Uterus (tissue), 4 donors: ENCODE data around the gene EFEMP1. TPM values are rescaled to one million over a fixed set of nuclear protein-coding genes. Genes with fewer than 3 reads are reported as not detected.

Source experiments
- DNase-seq, 2 donors: peaks; one replicate each; pipeline ENCODE4 v3.0.0-alpha.2; 2019 to 2020
- H3K27ac ChIP-seq, 2 donors: fragments of 200-600 bp; sonication (generic); 1 replicate in 1 of 2; 2 replicates in 1 of 2; pipeline ENCODE4 v1.5.1; 2016 to 2018
- H3K27me3 ChIP-seq, 2 donors: fragments of 200-600 bp; sonication (generic); one replicate each; pipeline ENCODE4 v1.5.1; 2018 to 2019; ENCODE audit warnings: control low read depth in 1 of 2
- H3K36me3 ChIP-seq, 2 donors: fragments of 200-600 bp; sonication (generic); one replicate each; pipeline ENCODE4 v1.5.1; 2019; ENCODE audit warnings: control low read depth in 1 of 2
- H3K4me1 ChIP-seq, 2 donors: fragments of 200-600 bp; sonication (generic); one replicate each; pipeline ENCODE4 v1.5.1; 2018 to 2019; ENCODE audit warnings: control low read depth in 1 of 2
- H3K4me3 ChIP-seq, 2 donors: fragments of 200-600 bp; sonication (generic); 1 replicate in 1 of 2; 2 replicates in 1 of 2; pipeline ENCODE4 v1.5.1; 2018 to 2019; ENCODE audit warnings: mild to moderate bottlenecking in 1 of 2
- H3K9me3 ChIP-seq, 2 donors: fragments of 200-600 bp; sonication (generic); one replicate each; pipeline ENCODE4 v1.5.1; 2019; ENCODE audit warnings: control low read depth in 1 of 2
- POLR2A ChIP-seq, 2 donors: fragments of 450-650 bp; IDR thresholded peaks; one replicate each; pipeline ENCODE4 v1.6.1; 2016; ENCODE audit warnings: antibody characterized with exemption in 2 of 2, mild to moderate bottlenecking in 1 of 2, moderate library complexity in 1 of 2
- intact Hi-C: fragments of 100-400 bp; cut with DNase I; formaldehyde crosslinking; loops from one replicate; pipeline ENCODE4 v1.15.1; 2023; ENCODE audit warnings: low total_unique reads
- total RNA-seq, 4 donors: library from RNA; depleted of rRNA in 3 of 4; stranded (reverse); fragments of >200 nt in 3 of 4; gene quantifications; one replicate each; pipeline versions ENCODE4 v1.1.0 to v1.2.4, GENCODE V29; 2014 to 2023
- TF ChIP-seq, protein P1 (sequence below), 4 experiments: fragments of 200-600 bp in 2 of 4; fragments of 450-650 bp in 2 of 4; sonication (generic) in 2 of 4; IDR thresholded peaks; one replicate each; pipeline ENCODE4 v1.5.1; 2016 to 2019; ENCODE audit warnings: antibody characterized with exemption in 4 of 4, mild to moderate bottlenecking in 2 of 4, moderate library complexity in 1 of 4
- donor health status: DM: yes; HTN: yes; CAD: no.

Gene EFEMP1
- total RNA-seq, 4 donors from 2014 or later: 57.0 to 513 (median 250) TPM

DNA sequence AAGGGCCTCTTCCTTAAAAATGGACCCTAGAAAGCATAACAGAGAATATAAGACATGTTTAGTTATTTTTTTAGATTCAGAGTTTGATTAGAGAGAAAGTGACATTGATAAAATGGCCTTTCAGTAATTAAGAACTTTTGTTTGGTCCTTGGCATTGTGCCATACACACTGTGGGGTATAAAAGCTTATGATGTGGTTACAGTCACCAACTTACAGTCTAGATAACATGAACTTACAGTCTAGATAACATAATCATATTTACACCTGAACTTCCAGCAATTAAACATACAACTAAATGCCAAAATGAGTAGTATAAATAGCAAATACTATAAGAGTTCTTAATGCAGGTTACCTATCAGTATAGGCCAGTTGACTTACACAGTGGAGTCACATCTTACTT lies 25.6 kb upstream of the EFEMP1 start:
- H3K36me3 ChIP-seq: no peaks in the 10 kb centered on the region
- TF ChIP-seq, protein P1, sequence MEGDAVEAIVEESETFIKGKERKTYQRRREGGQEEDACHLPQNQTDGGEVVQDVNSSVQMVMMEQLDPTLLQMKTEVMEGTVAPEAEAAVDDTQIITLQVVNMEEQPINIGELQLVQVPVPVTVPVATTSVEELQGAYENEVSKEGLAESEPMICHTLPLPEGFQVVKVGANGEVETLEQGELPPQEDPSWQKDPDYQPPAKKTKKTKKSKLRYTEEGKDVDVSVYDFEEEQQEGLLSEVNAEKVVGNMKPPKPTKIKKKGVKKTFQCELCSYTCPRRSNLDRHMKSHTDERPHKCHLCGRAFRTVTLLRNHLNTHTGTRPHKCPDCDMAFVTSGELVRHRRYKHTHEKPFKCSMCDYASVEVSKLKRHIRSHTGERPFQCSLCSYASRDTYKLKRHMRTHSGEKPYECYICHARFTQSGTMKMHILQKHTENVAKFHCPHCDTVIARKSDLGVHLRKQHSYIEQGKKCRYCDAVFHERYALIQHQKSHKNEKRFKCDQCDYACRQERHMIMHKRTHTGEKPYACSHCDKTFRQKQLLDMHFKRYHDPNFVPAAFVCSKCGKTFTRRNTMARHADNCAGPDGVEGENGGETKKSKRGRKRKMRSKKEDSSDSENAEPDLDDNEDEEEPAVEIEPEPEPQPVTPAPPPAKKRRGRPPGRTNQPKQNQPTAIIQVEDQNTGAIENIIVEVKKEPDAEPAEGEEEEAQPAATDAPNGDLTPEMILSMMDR (IDR thresholded peaks at IDR 0.05): no peak
- TF ChIP-seq POLR2A (IDR thresholded peaks at IDR 0.05): no peak
- intact Hi-C loops: no loop called here
- no peaks in the 10 kb centered on the region for H3K27me3 ChIP-seq
- DNase-seq: no peak
- no peaks in the 10 kb centered on the region for H3K9me3 ChIP-seq
- no peaks in the 10 kb centered on the region for H3K4me1 ChIP-seq
- H3K4me3 ChIP-seq: no peak overlapping the region
- peak overlapping the region; percentile 5 to 47 for H3K27ac ChIP-seq

DNA sequence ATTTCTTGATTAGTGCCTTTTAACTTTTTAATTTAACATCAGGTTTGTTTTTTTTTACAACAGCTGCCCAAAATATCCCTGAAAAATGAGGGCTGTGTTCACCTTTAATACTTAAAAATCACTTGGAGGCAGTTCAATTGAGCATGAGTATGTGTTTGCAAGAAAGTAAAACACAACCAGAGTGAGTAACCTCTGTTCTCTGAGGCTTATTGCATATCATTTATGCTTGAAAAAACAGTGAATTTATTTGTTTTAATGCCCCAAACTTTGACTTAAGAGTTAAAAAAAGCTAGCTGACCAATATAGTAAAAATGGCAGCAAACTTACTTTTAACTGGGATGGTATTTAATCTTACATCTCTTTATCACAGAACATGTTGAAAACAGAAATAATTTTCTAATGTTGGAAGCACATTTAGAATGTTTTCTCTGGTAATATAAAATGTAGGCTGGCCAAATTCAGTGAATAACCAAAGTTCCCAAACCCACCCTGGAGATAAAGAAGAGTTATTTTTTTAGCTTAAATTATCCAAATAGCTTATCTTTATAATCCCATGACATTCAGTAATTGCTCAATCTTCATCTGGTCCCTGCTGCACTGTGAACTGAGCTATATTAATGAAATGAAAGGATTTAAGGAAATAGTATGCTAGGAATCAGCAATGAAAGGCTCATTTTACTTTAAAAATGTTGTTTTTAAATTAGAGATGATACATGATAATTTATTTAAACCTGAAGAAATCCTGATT lies 24.8 kb upstream of the EFEMP1 start:
- no peak overlapping the region for H3K4me3 ChIP-seq
- TF ChIP-seq, protein P1 (IDR thresholded peaks at IDR 0.05): no peak
- no peak for TF ChIP-seq POLR2A (IDR thresholded peaks at IDR 0.05)
- no peak for DNase-seq
- intact Hi-C loops: no loop called here
- H3K4me1 ChIP-seq: no peaks in the 10 kb centered on the region
- no peaks in the 10 kb centered on the region for H3K36me3 ChIP-seq
- peak overlapping the region; percentile 5 to 47 for H3K27ac ChIP-seq
- no peaks in the 10 kb centered on the region for H3K9me3 ChIP-seq
- H3K27me3 ChIP-seq: no peaks in the 10 kb centered on the region

DNA sequence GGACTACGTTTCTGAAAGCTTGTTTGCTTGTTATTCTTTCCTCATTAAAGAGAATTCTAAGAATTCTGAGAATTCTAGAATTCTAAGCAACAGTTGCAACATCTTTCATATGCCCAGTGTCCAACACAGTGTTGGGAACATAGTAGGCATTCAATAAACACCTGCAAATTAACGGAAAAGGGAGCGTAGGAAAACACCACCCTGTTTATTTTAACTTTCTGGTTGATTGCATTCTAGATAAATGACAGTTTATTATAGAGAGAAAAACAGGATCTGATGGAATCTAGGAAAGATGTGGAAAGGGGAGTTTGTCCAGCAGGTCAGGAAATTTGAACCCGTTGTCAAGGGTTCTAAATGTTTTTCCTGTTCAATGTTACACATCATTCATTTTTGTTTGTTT lies 24.2 kb upstream of the EFEMP1 start:
- TF ChIP-seq POLR2A (IDR thresholded peaks at IDR 0.05): no peak
- TF ChIP-seq, protein P1 (IDR thresholded peaks at IDR 0.05): no peak
- H3K4me3 ChIP-seq: no peak overlapping the region
- intact Hi-C loops: no loop called here
- no peaks in the 10 kb centered on the region for H3K9me3 ChIP-seq
- H3K4me1 ChIP-seq: no peaks in the 10 kb centered on the region
- peak overlapping the region in 1 of 2 donors; percentile 47 for H3K27ac ChIP-seq
- DNase-seq: no peak
- no peaks in the 10 kb centered on the region for H3K36me3 ChIP-seq
- H3K27me3 ChIP-seq: no peaks in the 10 kb centered on the region

DNA sequence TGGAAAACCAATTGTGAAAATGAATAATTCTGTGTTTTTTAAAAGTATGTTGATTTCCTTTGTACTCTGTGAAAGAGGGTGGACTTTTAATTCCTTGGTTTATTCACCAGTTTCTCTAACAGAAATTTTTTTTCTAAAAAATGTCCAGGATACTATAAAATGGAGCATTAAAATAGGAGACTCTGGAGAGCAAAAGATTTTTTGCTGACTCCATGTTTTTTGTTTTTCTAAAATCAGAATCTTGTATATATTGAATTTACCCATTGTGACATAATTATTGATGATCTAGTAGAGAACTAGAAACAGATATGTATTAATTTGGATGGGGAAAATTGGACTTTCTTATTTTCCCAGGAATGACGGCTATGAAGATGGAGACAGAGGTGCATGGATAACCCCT lies 23.2 kb upstream of the EFEMP1 start:
- no peak for DNase-seq
- no peak overlapping the region for H3K27ac ChIP-seq
- H3K36me3 ChIP-seq: no peaks in the 10 kb centered on the region
- intact Hi-C loops: no loop called here
- no peaks in the 10 kb centered on the region for H3K27me3 ChIP-seq
- H3K4me1 ChIP-seq: no peaks in the 10 kb centered on the region
- TF ChIP-seq, protein P1 (IDR thresholded peaks at IDR 0.05): no peak
- no peak for TF ChIP-seq POLR2A (IDR thresholded peaks at IDR 0.05)
- H3K9me3 ChIP-seq: no peaks in the 10 kb centered on the region
- no peak overlapping the region for H3K4me3 ChIP-seq

DNA sequence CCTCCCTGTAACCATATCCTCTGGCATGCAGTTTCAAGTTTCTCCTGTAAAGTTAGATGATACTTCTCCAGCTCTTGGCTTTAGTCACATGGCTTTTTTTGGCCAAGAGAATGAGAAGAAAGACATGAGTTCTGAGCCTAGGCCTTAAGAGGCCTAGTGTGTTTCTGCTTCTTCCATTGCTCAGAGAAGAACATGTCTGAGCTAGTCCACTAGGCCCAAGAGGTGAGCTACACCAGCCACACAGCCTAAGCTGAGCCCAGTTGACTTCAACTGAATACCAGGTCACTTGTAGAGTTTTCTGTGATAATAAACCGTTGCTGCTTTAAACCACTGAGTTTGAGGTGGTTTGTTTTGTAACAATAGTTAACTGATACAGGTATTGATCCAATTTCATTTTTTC lies 19.9 kb upstream of the EFEMP1 start:
- DNase-seq: no peak
- Histone ChIP-seq H3K9me3 (no peaks in the 10 kb centered on the region), H3K4me1 (no peaks in the 10 kb centered on the region), H3K36me3 (no peaks in the 10 kb centered on the region), H3K4me3 (no peak overlapping the region), H3K27me3 (no peaks in the 10 kb centered on the region), H3K27ac (no peak overlapping the region)
- TF ChIP-seq POLR2A (IDR thresholded peaks at IDR 0.05): no peak
- intact Hi-C loops: no loop called here
